Measurements from ENCODE around the gene LLGL1. TPM values are rescaled to one million over a fixed set of nuclear protein-coding genes. Genes with fewer than 3 reads are reported as not detected.

Gene LLGL1
- total RNA-seq, 1 experiment from 2014 or later: 44.3 TPM

DNA sequence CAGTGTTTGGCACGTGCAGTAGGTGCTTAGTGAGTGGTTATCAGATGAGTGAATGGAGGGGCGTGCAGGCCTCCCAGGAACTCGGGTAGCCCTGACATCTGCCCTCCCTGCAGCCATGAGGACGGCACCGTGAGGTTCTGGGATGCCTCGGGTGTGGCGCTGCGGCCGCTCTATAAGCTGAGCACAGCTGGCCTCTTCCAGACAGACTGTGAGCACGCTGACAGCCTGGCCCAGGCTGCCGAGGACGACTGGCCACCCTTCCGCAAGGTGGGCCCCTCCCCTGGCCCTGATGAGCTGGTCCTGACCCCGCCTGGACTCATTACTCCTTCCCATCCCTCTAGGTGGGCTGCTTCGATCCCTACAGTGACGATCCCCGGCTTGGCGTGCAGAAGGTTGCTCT, 11.1 kb downstream of the LLGL1 start:
- intact Hi-C loops (cut with micrococcal nuclease): no loop called here
- no TSS peak for BruUV-seq (replicated peaks)
- ChIA-PET CTCF (no interaction called here), POLR2A (no interaction called here), RAD21 (ENCODE audit: low non-redundant PET in 1 of 2, low total read pairs in 2 of 2, uncharacterized antibody in 2 of 2, unreplicated experiment in 2 of 2) (no interaction called here)
- Histone ChIP-seq H3K27me3 (ENCODE audit: insufficient read depth, low read length) (no peaks in the 10 kb centered on the region), H3K4me2 (ENCODE audit: low read length) (no peak overlapping the region), H3K4me1 (ENCODE audit: control insufficient read depth in 1 of 2, insufficient read depth in 2 of 2, low read length in 2 of 2) (peaks cover 0 to 13% of the 10 kb centered on the region in 2 experiments; a peak in 2 of 4 replicates), H3K4me3 (replicated peaks in 1 of 2; ENCODE audit: low read depth in 1 of 2, low read length in 2 of 2) (no peak overlapping the region), H3K9me3 (ENCODE audit: control insufficient read depth in 1 of 2, insufficient read depth in 1 of 2, low read depth in 1 of 2, low read length in 2 of 2) (no peaks in the 10 kb centered on the region), H3K36me3 (ENCODE audit: control insufficient read depth in 1 of 2, insufficient read depth in 2 of 2, low read length in 2 of 2) (no peaks in the 10 kb centered on the region; a peak in 1 of 4 replicates), H3K9ac (ENCODE audit: low read length) (no peak overlapping the region), H4K20me1 (ENCODE audit: insufficient read depth) (no peaks in the 10 kb centered on the region), H3K79me2 (ENCODE audit: insufficient read depth, low read length) (no peaks in the 10 kb centered on the region), H3K27ac (ENCODE audit: low read depth, low read length) (no peak overlapping the region), H2AFZ (ENCODE audit: low read depth, low read length, poor library complexity, severe bottlenecking) (no peak overlapping the region), H3K9me2 (ENCODE audit: insufficient read depth) (no peaks in the 10 kb centered on the region)
- ATAC-seq (no peak), DNase-seq (ENCODE audit: low read depth, low spot score) (no peak)
- TF ChIP-seq SRF (IDR thresholded peaks at IDR 0.05; ENCODE audit: low read depth) (no peak), POLR2AphosphoS5 (IDR thresholded peaks at IDR 0.05; ENCODE audit: low read depth, low read length) (no peak), FOSL1 (IDR thresholded peaks at IDR 0.05; ENCODE audit: low read depth) (no peak)

DNA sequence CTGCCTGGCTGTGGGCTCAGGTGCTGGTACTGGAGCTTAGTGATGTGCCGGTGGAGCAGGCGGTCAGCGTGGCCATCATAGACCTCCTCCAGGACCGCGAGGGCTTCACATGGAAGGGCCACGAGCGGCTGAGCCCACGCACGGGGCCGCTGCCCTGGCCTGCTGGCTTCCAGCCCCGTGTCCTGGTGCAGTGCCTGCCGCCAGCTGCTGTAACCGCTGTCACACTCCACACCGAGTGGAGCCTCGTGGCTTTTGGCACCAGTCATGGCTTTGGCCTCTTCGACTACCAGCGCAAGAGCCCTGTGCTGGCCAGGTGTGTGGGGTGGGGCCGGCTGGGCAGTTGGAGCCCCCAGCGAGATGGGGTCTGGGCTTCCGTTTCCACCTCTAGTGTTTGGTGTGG, 12.0 kb downstream of the LLGL1 start:
- intact Hi-C loops (cut with micrococcal nuclease): no loop called here
- ATAC-seq (no peak), DNase-seq (ENCODE audit: low read depth, low spot score) (no peak)
- no TSS peak for BruUV-seq (replicated peaks)
- H3K36me3 ChIP-seq (ENCODE audit: control insufficient read depth in 1 of 2, insufficient read depth in 2 of 2, low read length in 2 of 2): no peaks in the 10 kb centered on the region; a peak in 1 of 4 replicates
- H3K4me2 ChIP-seq (ENCODE audit: low read length): no peak overlapping the region
- H3K9me3 ChIP-seq (ENCODE audit: control insufficient read depth in 1 of 2, insufficient read depth in 1 of 2, low read depth in 1 of 2, low read length in 2 of 2): no peaks in the 10 kb centered on the region
- H3K27ac ChIP-seq (ENCODE audit: low read depth, low read length): no peak overlapping the region
- RAD21 ChIA-PET (ENCODE audit: low non-redundant PET in 1 of 2, low total read pairs in 2 of 2, uncharacterized antibody in 2 of 2, unreplicated experiment in 2 of 2): no interaction called here
- H3K9ac ChIP-seq (ENCODE audit: low read length): no peak overlapping the region
- H3K79me2 ChIP-seq (ENCODE audit: insufficient read depth, low read length): no peaks in the 10 kb centered on the region
- no peak overlapping the region for H3K4me3 ChIP-seq (replicated peaks in 1 of 2; ENCODE audit: low read depth in 1 of 2, low read length in 2 of 2)
- no peak overlapping the region for H2AFZ ChIP-seq (ENCODE audit: low read depth, low read length, poor library complexity, severe bottlenecking)
- H3K4me1 ChIP-seq (ENCODE audit: control insufficient read depth in 1 of 2, insufficient read depth in 2 of 2, low read length in 2 of 2): peaks cover 0 to 13% of the 10 kb centered on the region in 2 experiments; a peak in 2 of 4 replicates
- POLR2A ChIA-PET: no interaction called here
- no peaks in the 10 kb centered on the region for H3K27me3 ChIP-seq (ENCODE audit: insufficient read depth, low read length)
- no peaks in the 10 kb centered on the region for H4K20me1 ChIP-seq (ENCODE audit: insufficient read depth)
- CTCF ChIA-PET: no interaction called here
- H3K9me2 ChIP-seq (ENCODE audit: insufficient read depth): no peaks in the 10 kb centered on the region
- TF ChIP-seq EZH2phosphoT487 (IDR thresholded peaks at IDR 0.05; ENCODE audit: borderline replicate concordance) (no peak), SP1 (IDR thresholded peaks at IDR 0.05; ENCODE audit: low read depth) (no peak), SRF (IDR thresholded peaks at IDR 0.05; ENCODE audit: low read depth) (no peak), CBX3 (IDR thresholded peaks at IDR 0.05; ENCODE audit: low read depth) (no peak), TCF7L2 (IDR thresholded peaks at IDR 0.05; ENCODE audit: borderline replicate concordance, extremely low read depth, insufficient read depth, insufficient read length) (no peak), ATF3 (IDR thresholded peaks at IDR 0.05) (no peak), CTCF (IDR thresholded peaks at IDR 0.05 in 2 of 3, conservative IDR thresholded peaks at IDR 0.05 in 1 of 3; ENCODE audit: borderline replicate concordance in 1 of 3, insufficient read depth in 1 of 3, low read depth in 2 of 3, low read length in 2 of 3) (no peak)
- TF ChIP-seq, protein P1, sequence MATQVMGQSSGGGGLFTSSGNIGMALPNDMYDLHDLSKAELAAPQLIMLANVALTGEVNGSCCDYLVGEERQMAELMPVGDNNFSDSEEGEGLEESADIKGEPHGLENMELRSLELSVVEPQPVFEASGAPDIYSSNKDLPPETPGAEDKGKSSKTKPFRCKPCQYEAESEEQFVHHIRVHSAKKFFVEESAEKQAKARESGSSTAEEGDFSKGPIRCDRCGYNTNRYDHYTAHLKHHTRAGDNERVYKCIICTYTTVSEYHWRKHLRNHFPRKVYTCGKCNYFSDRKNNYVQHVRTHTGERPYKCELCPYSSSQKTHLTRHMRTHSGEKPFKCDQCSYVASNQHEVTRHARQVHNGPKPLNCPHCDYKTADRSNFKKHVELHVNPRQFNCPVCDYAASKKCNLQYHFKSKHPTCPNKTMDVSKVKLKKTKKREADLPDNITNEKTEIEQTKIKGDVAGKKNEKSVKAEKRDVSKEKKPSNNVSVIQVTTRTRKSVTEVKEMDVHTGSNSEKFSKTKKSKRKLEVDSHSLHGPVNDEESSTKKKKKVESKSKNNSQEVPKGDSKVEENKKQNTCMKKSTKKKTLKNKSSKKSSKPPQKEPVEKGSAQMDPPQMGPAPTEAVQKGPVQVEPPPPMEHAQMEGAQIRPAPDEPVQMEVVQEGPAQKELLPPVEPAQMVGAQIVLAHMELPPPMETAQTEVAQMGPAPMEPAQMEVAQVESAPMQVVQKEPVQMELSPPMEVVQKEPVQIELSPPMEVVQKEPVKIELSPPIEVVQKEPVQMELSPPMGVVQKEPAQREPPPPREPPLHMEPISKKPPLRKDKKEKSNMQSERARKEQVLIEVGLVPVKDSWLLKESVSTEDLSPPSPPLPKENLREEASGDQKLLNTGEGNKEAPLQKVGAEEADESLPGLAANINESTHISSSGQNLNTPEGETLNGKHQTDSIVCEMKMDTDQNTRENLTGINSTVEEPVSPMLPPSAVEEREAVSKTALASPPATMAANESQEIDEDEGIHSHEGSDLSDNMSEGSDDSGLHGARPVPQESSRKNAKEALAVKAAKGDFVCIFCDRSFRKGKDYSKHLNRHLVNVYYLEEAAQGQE (IDR thresholded peaks at IDR 0.05; ENCODE audit: low read depth): no peak
- TF ChIP-seq, protein P2, sequence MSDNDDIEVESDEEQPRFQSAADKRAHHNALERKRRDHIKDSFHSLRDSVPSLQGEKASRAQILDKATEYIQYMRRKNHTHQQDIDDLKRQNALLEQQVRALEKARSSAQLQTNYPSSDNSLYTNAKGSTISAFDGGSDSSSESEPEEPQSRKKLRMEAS (IDR thresholded peaks at IDR 0.05): no peak
- TF ChIP-seq, protein P3, sequence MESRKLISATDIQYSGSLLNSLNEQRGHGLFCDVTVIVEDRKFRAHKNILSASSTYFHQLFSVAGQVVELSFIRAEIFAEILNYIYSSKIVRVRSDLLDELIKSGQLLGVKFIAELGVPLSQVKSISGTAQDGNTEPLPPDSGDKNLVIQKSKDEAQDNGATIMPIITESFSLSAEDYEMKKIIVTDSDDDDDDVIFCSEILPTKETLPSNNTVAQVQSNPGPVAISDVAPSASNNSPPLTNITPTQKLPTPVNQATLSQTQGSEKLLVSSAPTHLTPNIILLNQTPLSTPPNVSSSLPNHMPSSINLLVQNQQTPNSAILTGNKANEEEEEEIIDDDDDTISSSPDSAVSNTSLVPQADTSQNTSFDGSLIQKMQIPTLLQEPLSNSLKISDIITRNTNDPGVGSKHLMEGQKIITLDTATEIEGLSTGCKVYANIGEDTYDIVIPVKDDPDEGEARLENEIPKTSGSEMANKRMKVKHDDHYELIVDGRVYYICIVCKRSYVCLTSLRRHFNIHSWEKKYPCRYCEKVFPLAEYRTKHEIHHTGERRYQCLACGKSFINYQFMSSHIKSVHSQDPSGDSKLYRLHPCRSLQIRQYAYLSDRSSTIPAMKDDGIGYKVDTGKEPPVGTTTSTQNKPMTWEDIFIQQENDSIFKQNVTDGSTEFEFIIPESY (IDR thresholded peaks at IDR 0.05; ENCODE audit: extremely low read depth, insufficient replicate concordance, low read length): no peak
